Cardiac muscle cell (in vitro differentiated cells and primary cell): ENCODE results near the gene GLP2R. TPM values are rescaled to one million over a fixed set of nuclear protein-coding genes. Genes with fewer than 3 reads are reported as not detected.

ENCODE experiments used
- DNase-seq, 2 donors: peaks; one replicate each; pipeline versions ENCODE4 v3.0.0 to v3.0.0-alpha.2; 2010 to 2017; ENCODE audit warnings: low read depth in 1 of 2, low spot score in 1 of 2
- H3K27ac ChIP-seq: fragments of 200-600 bp; sonication (generic); 2 replicates; pipeline ENCODE4 v1.5.1; 2016
- H3K27me3 ChIP-seq: fragments of 200-600 bp; sonication (generic); 2 replicates; pipeline ENCODE4 v1.6.0; 2016; ENCODE audit warnings: control low read depth
- H3K36me3 ChIP-seq: fragments of 200-600 bp; sonication (generic); 2 replicates; pipeline ENCODE4 v1.5.1; 2016; ENCODE audit warnings: control low read depth
- H3K4me1 ChIP-seq: fragments of 200-600 bp; sonication (generic); 2 replicates; pipeline ENCODE4 v1.8.1; 2017; ENCODE audit warnings: low read depth, mild to moderate bottlenecking, mixed run types
- H3K4me3 ChIP-seq: fragments of 200-600 bp; sonication (generic); 2 replicates; pipeline ENCODE4 v1.5.1; 2016; ENCODE audit warnings: mild to moderate bottlenecking
- H3K9me3 ChIP-seq: fragments of 200-600 bp; sonication (generic); 2 replicates; pipeline ENCODE4 v1.5.1; 2017; ENCODE audit warnings: low read depth, mild to moderate bottlenecking, control low read depth
- polyA plus RNA-seq: library from polyadenylated mRNA; unstranded; fragments of >200 nt; fragmentation: Nextera tagmentation; extraction: Ambion mirVana; gene quantifications from 2 replicates; pipeline ENCODE4 v1.2.1, GENCODE V29; 2016
- total RNA-seq: library from RNA; depleted of rRNA; stranded (reverse); fragments of >200 nt; gene quantifications from 2 replicates; pipeline ENCODE4 v1.2.3, GENCODE V29; 2016
- TF ChIP-seq, protein P1 (sequence below): IDR thresholded peaks from 2 replicates; pipeline ENCODE4 v1.5.1; 2012; ENCODE audit warnings: low read depth, mild to moderate bottlenecking, low read length

The GLP2R gene
- total and polyA plus RNA-seq, 2 experiments from 2014 or later, result 0.06 TPM; not detected in 1

DNA sequence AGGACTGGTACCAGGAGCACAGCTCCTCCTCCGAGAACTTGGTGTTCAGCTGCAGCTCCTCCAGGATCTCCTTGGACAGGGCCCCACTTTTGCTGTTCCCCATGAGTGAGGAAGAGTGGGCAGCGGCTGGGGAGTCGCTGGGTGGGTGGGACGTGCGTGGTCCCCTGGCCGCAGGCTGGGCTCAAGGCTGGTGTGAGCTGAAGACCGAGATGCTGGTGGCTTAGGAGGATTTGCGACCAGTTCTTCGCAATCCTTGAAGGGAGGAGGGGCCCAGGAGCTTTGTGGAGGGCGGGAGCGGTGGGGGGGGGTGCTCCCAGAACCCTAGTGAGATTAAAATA is 79.3 kb downstream of the GLP2R start, which contains the start of gene RCVRN:
TSS of gene RCVRN (minus strand) at position 194 of the 338 bp plus-strand sequence. CDS start at position 103, 91 bp downstream.
- Histone ChIP-seq H3K9me3 (no peaks in the 10 kb centered on the region), H3K27me3 (no peaks in the 10 kb centered on the region), H3K4me1 (no peaks in the 10 kb centered on the region), H3K36me3 (no peaks in the 10 kb centered on the region), H3K4me3 (no peak within 1 kb of the TSS), H3K27ac (no peak within 1 kb of the TSS)
- DNase-seq, result no peak
- TF ChIP-seq, protein P1, sequence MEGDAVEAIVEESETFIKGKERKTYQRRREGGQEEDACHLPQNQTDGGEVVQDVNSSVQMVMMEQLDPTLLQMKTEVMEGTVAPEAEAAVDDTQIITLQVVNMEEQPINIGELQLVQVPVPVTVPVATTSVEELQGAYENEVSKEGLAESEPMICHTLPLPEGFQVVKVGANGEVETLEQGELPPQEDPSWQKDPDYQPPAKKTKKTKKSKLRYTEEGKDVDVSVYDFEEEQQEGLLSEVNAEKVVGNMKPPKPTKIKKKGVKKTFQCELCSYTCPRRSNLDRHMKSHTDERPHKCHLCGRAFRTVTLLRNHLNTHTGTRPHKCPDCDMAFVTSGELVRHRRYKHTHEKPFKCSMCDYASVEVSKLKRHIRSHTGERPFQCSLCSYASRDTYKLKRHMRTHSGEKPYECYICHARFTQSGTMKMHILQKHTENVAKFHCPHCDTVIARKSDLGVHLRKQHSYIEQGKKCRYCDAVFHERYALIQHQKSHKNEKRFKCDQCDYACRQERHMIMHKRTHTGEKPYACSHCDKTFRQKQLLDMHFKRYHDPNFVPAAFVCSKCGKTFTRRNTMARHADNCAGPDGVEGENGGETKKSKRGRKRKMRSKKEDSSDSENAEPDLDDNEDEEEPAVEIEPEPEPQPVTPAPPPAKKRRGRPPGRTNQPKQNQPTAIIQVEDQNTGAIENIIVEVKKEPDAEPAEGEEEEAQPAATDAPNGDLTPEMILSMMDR, result no peak

- H3K36me3 ChIP-seq, result no peaks in the 10 kb centered on the region
- TF ChIP-seq, protein P1, result peak; percentile 71
- H3K4me1 ChIP-seq, result no peaks in the 10 kb centered on the region
- H3K27me3 ChIP-seq, result no peaks in the 10 kb centered on the region
- H3K27ac ChIP-seq, result no peak overlapping the region
- no peak overlapping the region for H3K4me3 ChIP-seq
- peak; percentile 35 to 46 for DNase-seq
- no peaks in the 10 kb centered on the region for H3K9me3 ChIP-seq
Measured at GRCh38 chr17:9905902-9906301, 80.2 kb downstream of the GLP2R start.

DNA sequence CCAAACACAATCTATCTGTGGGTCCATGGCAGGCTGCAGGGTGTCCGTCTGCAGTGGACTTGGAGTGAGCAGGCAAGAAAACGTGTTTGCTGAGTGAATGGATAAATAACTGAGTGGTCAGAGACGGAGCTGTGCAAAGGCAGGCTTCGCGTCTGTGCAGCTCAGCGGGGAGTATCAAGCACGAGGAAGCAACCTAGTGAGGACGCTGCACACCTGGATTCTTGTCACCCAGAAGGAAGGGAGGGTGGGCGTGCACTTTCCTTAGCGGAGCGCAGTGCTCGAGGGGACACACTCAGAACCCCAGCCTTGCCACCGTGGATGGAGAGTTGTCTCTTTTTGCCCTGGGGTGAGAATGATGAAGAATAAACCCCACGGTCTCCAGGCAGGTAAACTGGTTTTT is 80.9 kb downstream of the GLP2R start:
- TF ChIP-seq, protein P1, result no peak
- no peaks in the 10 kb centered on the region for H3K4me1 ChIP-seq
- H3K27ac ChIP-seq, result no peak overlapping the region
- no peak for DNase-seq
- H3K9me3 ChIP-seq, result no peaks in the 10 kb centered on the region
- H3K27me3 ChIP-seq, result no peaks in the 10 kb centered on the region
- H3K4me3 ChIP-seq, result no peak overlapping the region
- no peaks in the 10 kb centered on the region for H3K36me3 ChIP-seq

- H3K27ac ChIP-seq, result no peak overlapping the region
- no peaks in the 10 kb centered on the region for H3K9me3 ChIP-seq
- TF ChIP-seq, protein P1, result no peak
- H3K27me3 ChIP-seq, result no peaks in the 10 kb centered on the region
- no peaks in the 10 kb centered on the region for H3K36me3 ChIP-seq
- H3K4me1 ChIP-seq, result no peaks in the 10 kb centered on the region
- no peak overlapping the region for H3K4me3 ChIP-seq
- no peak for DNase-seq
Measured at GRCh38 chr17:9907131-9907530, 81.4 kb downstream of the GLP2R start.

DNA sequence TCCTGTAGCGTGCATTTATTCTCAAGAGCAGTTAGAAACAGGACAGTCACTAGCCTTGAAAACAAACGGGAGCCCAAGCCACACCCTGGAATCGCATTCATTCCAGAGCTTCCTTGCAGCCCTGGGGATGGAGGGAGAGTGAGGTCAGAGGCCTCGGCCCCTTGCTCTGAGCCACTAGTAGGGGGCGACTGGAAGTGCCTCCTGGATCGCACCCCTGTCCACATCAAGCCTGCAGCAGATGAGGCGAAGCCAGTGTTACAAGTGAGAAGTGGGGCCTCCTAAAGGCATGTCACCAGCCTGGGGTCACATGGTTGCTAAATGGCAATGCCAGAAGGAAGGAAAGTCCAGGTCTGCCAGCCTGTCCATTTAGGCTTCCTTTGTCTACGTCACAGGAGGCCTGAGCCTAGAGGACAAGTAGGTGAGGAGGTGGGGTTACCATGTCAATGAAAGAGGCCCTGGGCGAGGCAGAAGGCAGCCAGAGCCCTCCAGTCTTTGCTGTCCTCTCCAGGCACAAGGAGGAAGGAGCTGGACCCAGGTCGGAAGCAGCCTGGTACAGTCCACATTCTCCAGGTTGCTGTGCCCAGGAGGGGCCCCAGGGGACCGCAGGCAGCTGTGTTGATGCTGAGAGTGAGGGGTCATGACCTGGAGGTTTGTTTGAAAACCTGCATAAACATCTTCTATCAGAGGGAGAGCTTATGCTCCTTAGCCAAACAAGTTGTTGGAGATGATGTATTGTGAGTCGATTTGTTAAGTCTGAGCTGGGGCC is 82.3 kb downstream of the GLP2R start:
- TF ChIP-seq, protein P1, result no peak
- DNase-seq, result no peak
- H3K27me3 ChIP-seq, result no peaks in the 10 kb centered on the region
- H3K36me3 ChIP-seq, result no peaks in the 10 kb centered on the region
- no peaks in the 10 kb centered on the region for H3K9me3 ChIP-seq
- H3K4me3 ChIP-seq, result no peak overlapping the region
- no peaks in the 10 kb centered on the region for H3K4me1 ChIP-seq
- H3K27ac ChIP-seq, result no peak overlapping the region
